ENCODE data around the gene D2HGDH. TPM values are rescaled to one million over a fixed set of nuclear protein-coding genes. Genes with fewer than 3 reads are reported as not detected.

Gene D2HGDH
- total and polyA plus RNA-seq, 2 of the 13 experiments (the other 11 are each of a cell fraction or from before 2014, with no cell fraction given): 19.2 to 20.3 TPM

GRCh38 chr2:241686650-241687425 lies 47.6 kb upstream of the D2HGDH start, which contains the start of gene DTYMK (continued):
- TF ChIP-seq AKNA (CRISPR knock-in tag; IDR thresholded peaks at IDR 0.05; ENCODE audit: borderline replicate concordance) (no peak; the same call in 1 of the 2 replicates), HOXA9 (CRISPR knock-in tag; IDR thresholded peaks at IDR 0.05; ENCODE audit: borderline replicate concordance) (peak; percentile 96), ZNF30 (CRISPR knock-in tag; IDR thresholded peaks at IDR 0.05) (no peak; the same call in 1 of the 2 replicates), SP1 (IDR thresholded peaks at IDR 0.05) (no peak), SP1 (CRISPR knock-in tag; IDR thresholded peaks at IDR 0.05) (peak; percentile 67), TFE3 (CRISPR knock-in tag; IDR thresholded peaks at IDR 0.05) (0 out of 2 replicates have a peak, but pooled peaks have one; percentile 20), CBX2 (IDR thresholded peaks at IDR 0.05; ENCODE audit: low read depth, low read length) (no peak), CBX2 (CRISPR knock-in tag; IDR thresholded peaks at IDR 0.05; ENCODE audit: low read depth) (peak; percentile 57; the same call in 1 of the 2 replicates), ZSCAN31 (CRISPR knock-in tag; IDR thresholded peaks at IDR 0.05; ENCODE audit: low read depth) (no peak; the same call in none of the 2 replicates), ZNF788 (CRISPR knock-in tag; IDR thresholded peaks at IDR 0.05; ENCODE audit: borderline replicate concordance) (peak; percentile 88; the same call in 1 of the 2 replicates), ZNF782 (CRISPR knock-in tag; IDR thresholded peaks at IDR 0.05; ENCODE audit: borderline replicate concordance) (0 out of 2 replicates have a peak, but pooled peaks have one; percentile 17), PLRG1 (conservative IDR thresholded peaks at IDR 0.05) (no peak), ZNF605 (CRISPR knock-in tag; IDR thresholded peaks at IDR 0.05) (no peak), MTERF4 (CRISPR knock-in tag; IDR thresholded peaks at IDR 0.05) (peak; percentile 83; the same call in 1 of the 2 replicates), ZBTB26 (CRISPR knock-in tag; IDR thresholded peaks at IDR 0.05; ENCODE audit: borderline replicate concordance) (no peak; the same call in 1 of the 2 replicates), TERF1 (CRISPR knock-in tag; IDR thresholded peaks at IDR 0.05) (peak; percentile 89; the same call in 1 of the 2 replicates), ZNF616 (CRISPR knock-in tag; IDR thresholded peaks at IDR 0.05; ENCODE audit: low read depth) (peak; percentile 95), BATF2 (CRISPR knock-in tag; IDR thresholded peaks at IDR 0.05) (peak; percentile 83)

Data from HepG2 (cell line).